T47D (cell line): ENCODE results near the gene TEF.

ENCODE experiments used
- DNase-seq, 2 experiments: peaks; one replicate each; pipeline versions ENCODE4 v3.0.0 to v3.0.0-alpha.2; 2011 to 2012; ENCODE audit warnings: low read depth in 1 of 2, low spot score in 1 of 2
- JUND ChIP-seq: IDR thresholded peaks from 2 replicates; pipeline ENCODE4 v1.6.1; 2012; ENCODE audit warnings: low read depth
- in situ Hi-C: cut with HindIII; loops from 2 replicates; pipeline ENCODE4 v1.10.0; 2016; ENCODE audit warnings: low sequenced_read_pairs, low pct_unique_long_range_greater_than_20kb

Gene TEF

GRCh38 chr22:41369424-41369745 is 12.4 kb upstream of the TEF start:
- in situ Hi-C loops: no loop called here

GRCh38 chr22:41369837-41370236 is 11.9 kb upstream of the TEF start:
- no peak for DNase-seq
- no peak for TF ChIP-seq JUND
- in situ Hi-C loops: no loop called here

More at GRCh38 chr22:41369424-41369745, 12.4 kb upstream of the TEF start:
- no peak for TF ChIP-seq JUND
- no peak for DNase-seq

- no peak for DNase-seq
- in situ Hi-C loops: no loop called here
- TF ChIP-seq JUND: no peak
These were observed 3.9 kb upstream of the TEF start for GRCh38 chr22:41377846-41378245.

- peak; percentile 27 to 88 for DNase-seq
- in situ Hi-C loops: no loop called here
- TF ChIP-seq JUND: no peak
These were observed 781 bp upstream of the TEF start for GRCh38 chr22:41380993-41381328.

- peak; percentile 34 to 58 for DNase-seq
- in situ Hi-C loops: no loop called here
- TF ChIP-seq JUND: no peak
These were observed 396 bp downstream of the TEF start for GRCh38 chr22:41382098-41382578.

- no peak for TF ChIP-seq JUND
- in situ Hi-C loops: no loop called here
- no peak for DNase-seq
These were observed 868 bp downstream of the TEF start for GRCh38 chr22:41382610-41383009.

- DNase-seq: no peak
- in situ Hi-C loops: no loop called here
- no peak for TF ChIP-seq JUND
These were observed 1.3 kb downstream of the TEF start for GRCh38 chr22:41383085-41383484.

- in situ Hi-C loops: no loop called here
- DNase-seq: no peak
- no peak for TF ChIP-seq JUND
These were observed 2.4 kb downstream of the TEF start for GRCh38 chr22:41384128-41384527.

GRCh38 chr22:41387341-41387740 is 5.6 kb downstream of the TEF start:
- in situ Hi-C loops: no loop called here
- TF ChIP-seq JUND: no peak

GRCh38 chr22:41394012-41394356 is 12.2 kb downstream of the TEF start:
- no peak for DNase-seq
- no peak for TF ChIP-seq JUND
- in situ Hi-C loops: no loop called here

More at GRCh38 chr22:41387341-41387740, 5.6 kb downstream of the TEF start:
- no peak for DNase-seq

- in situ Hi-C loops: no loop called here
- DNase-seq: no peak
- no peak for TF ChIP-seq JUND
These were observed 13.9 kb downstream of the TEF start for GRCh38 chr22:41395531-41396240.

- in situ Hi-C loops: no loop called here
- TF ChIP-seq JUND: no peak
- DNase-seq: no peak
These were observed 15.5 kb downstream of the TEF start for GRCh38 chr22:41397143-41397811.

GRCh38 chr22:41398921-41399320 is 17.2 kb downstream of the TEF start:
- in situ Hi-C loops: no loop called here
- no peak for TF ChIP-seq JUND
- no peak for DNase-seq
